Stomach (tissue), 4 donors: Measurements from ENCODE around the gene CPS1.

ENCODE experiments used
- EP300 ChIP-seq: sonication (generic); formaldehyde crosslinking; IDR thresholded peaks from one replicate; pipeline ENCODE4 v1.6.1; 2017; ENCODE audit warnings: antibody characterized with exemption
- POLR2A ChIP-seq, 4 donors: fragments of 450-650 bp; IDR thresholded peaks; one replicate each; pipeline ENCODE4 v1.6.1; 2016; ENCODE audit warnings: antibody characterized with exemption in 4 of 4, control low read depth in 2 of 4, mild to moderate bottlenecking in 1 of 4, moderate library complexity in 1 of 4
- POLR2AphosphoS5 ChIP-seq, 3 donors: sonication (generic); formaldehyde crosslinking; IDR thresholded peaks; one replicate each; pipeline ENCODE4 v1.6.1; 2016; ENCODE audit warnings: antibody characterized with exemption in 3 of 3
- TF ChIP-seq, protein P1 (sequence below), 7 experiments: fragments of 450-650 bp in 4 of 7; fragments of 200-600 bp in 3 of 7; sonication (generic) in 3 of 7; IDR thresholded peaks; one replicate each; pipeline ENCODE4 v1.5.1; 2016 to 2019; ENCODE audit warnings: antibody characterized with exemption in 7 of 7, control low read depth in 2 of 7, mild to moderate bottlenecking in 1 of 7

DNA sequence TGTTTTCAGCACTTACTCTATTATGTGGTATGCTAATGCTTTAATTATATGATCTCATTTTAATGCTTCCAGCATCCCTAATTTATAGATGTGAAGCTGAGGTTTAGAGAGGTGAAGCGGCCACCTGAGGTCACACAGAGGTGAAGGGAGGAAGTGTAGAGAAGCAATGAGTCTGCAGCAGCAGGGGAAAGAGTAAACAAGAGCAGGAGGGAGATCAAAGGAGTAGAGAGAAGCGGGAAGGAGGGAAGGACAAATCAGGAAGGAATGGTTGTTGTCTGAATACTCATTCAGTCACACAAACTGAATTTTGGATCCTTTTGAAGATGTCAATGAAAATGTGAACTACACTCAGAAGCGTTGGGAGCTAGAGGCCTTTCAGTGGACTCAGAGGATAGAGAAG is 130.0 kb downstream of the CPS1 start:
- TF ChIP-seq, protein P1, sequence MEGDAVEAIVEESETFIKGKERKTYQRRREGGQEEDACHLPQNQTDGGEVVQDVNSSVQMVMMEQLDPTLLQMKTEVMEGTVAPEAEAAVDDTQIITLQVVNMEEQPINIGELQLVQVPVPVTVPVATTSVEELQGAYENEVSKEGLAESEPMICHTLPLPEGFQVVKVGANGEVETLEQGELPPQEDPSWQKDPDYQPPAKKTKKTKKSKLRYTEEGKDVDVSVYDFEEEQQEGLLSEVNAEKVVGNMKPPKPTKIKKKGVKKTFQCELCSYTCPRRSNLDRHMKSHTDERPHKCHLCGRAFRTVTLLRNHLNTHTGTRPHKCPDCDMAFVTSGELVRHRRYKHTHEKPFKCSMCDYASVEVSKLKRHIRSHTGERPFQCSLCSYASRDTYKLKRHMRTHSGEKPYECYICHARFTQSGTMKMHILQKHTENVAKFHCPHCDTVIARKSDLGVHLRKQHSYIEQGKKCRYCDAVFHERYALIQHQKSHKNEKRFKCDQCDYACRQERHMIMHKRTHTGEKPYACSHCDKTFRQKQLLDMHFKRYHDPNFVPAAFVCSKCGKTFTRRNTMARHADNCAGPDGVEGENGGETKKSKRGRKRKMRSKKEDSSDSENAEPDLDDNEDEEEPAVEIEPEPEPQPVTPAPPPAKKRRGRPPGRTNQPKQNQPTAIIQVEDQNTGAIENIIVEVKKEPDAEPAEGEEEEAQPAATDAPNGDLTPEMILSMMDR (IDR thresholded peaks at IDR 0.05), result no peak
- TF ChIP-seq POLR2A (IDR thresholded peaks at IDR 0.05) (no peak), POLR2AphosphoS5 (IDR thresholded peaks at IDR 0.05) (no peak), EP300 (no peak)
